ENCODE data around the gene CHST8.

Gene CHST8

DNA sequence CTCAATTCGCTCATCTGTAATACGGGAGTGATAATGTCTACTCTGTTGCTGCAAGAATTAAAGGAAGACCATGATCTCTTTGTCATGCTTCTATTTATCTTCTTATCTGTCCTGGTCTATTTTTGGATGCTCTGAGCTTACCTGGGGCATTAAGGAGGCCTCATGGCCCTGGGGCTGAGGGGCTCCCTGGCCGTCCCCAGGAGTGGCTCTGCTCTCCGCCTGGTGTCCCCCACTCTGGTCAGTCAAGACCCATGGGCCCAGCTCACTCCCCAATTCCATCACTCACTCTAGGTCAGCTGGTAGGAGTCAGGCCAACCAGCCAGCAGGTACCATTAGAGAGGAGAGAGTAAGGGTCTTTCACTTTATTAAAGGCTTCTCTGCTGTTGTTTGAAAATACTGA, 1.1 kb upstream of the CHST8 start:
- DNase-seq, result no peak

DNA sequence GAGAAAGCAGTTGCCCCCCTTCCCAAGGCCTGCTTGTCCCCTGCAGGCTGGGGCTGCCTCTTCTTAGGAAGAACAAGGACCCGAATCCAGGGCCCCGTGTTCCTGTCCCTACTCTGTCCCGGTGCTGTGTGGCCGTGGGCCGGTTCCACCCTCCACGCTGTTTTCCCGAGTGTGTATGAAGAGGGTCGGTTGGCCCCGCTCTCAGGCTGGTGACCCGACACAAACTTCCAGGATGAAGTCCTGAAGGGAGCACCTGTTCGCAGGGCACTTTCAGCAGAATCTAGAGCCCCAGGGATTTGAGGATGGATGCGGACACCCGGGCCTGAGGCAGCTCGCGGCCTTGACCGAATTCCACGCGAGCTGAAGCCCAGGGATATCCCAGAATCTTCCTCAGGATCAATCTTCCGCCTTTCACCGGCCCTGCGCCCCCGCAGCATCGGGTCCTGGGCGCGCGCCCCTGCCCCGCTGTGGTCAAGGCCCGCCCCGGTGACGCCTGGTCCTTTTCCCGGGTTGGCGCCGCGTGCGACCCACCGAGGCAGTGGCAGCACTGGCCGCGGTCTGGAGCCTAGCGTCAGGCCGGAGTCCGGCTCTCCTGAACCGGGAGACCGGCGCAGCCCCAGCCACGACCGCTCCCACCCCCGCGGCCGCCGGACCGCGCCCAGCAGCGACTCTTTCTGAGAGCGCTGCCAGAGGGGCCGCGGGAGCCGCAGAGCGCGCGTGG, 528 bp upstream of the CHST8 start:
- no peak for DNase-seq

DNA sequence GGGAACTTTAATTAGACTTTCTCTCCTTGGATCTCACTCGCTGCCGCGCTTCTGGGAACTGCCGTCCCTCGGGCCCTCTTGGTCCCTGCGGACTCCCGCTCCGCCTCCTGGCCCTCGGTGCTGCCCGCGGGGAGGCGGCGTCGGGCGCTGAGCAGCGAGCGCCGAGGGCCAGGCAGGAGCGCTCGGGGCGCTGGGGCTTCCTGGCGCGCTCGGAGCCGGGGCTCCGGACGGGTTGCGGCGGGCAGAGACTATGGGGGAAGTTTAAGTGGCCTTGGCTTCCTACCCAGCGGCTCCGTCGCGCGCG, 704 bp downstream of the CHST8 start:
- DNase-seq, result no peak

DNA sequence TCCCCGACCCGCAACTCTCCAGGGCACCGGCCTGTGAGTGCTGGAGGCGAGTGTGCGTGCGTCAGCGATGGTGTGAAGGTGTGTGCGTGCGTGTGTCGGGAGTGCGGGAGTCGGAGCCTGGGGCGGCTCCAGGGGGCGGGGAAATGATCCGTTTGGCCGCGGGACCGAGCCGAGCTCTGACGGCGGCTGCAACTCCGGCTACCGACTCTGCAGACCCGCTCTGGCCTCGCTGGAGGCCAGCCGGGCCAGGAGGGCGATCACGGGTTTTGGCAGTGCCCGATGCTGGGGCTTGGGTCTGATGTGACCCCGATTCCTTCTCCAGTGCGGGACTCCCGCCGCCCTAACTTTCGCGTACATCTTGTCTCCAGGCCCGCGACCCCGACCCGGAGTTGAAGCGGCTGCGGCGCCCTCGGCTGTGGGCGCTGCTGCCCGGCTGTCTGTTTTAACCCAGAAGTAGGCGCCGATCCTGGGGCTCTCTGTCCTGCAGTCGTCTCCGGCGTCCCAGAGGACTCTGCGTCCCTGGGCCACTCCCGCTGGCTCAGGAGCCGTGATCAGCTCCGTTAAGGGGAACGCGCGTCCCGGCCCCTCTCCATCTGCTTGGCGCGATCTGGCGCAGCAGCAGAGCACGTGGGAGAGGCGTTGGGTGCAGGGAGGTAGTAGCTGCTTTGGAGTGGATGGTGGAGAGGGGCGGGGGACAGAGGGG, 1.2 kb downstream of the CHST8 start:
- DNase-seq, result no peak

DNA sequence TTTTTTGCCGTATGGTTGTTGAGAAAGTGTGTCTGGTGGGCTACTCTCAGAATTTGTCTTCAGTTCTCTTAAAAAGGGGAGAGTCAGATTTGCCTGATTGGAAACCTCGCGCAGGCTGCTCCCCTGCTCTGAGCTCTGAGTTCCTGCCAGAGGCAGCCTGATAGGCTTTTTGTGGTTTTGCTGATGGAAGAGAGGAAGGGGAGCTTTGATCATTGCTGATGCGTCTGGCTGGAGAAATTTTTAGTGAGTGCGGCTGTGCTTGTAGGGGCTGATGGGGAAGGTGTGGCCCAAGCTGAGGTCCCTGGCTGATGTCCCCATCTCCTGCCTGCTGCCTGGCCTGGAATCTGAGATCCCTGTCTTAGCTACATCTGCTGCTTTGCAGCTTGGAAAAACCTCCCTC, 2.8 kb downstream of the CHST8 start:
- no peak for DNase-seq

DNA sequence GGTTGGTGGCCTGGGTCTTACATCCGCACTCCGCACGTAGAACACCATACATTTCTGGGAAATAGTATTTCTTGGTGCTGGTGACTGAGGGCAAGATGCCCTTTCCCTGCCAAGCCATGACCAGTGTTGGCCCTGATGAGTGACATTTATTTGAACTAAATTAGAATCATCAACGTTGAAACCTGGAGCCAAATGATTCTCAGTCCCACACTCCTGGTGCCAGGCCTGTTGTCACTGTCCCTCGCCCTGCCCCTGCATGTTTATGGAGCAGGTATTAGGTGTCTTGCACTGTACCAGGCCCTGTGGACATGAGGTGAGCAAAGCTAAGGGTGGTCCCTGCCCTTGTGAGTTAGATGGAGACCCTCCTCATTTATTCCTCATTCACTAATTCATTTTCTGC, 5.8 kb downstream of the CHST8 start:
- no peak for DNase-seq

DNA sequence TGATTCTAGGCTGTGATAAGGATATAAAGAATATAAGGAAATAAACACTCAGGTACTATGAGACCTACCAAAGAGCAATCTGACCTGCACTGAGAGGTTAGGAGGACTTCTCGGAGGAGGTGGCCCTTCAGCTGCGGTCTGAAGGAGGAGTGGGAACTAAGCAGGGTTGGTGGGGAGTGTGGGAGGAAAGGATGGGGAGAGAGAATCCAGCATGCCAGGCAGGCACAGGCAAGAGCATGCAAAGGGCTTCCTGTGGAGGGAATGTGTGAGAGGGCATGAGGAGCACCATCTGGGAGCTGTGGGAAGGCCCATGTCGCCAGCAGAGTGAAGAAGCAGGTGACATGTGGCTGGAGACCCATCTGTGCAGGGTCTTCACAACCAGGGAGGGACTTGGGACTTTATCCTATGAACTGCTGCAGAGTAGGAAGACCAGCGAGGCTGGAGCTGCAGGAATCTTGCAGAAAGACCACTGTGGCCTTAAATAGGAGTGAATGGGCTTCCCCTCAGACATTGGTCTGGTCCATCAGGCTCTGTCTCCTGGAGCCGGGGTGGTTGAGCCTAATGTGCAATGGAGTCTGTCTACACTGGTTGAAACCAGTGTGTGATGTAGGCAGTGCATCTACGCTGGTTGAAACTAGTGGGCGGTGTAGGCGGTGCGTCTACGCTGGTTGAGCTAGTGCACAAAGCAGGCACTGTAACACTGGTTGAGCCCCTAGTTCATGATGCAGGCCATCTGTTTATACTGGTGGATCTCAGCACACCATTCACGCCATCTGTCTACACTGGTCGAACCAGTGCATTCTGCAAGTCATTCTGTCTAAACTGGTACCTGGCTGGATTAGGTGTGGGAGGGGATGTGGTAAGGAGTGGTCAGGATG, 6.4 kb downstream of the CHST8 start:
- no peak for DNase-seq

DNA sequence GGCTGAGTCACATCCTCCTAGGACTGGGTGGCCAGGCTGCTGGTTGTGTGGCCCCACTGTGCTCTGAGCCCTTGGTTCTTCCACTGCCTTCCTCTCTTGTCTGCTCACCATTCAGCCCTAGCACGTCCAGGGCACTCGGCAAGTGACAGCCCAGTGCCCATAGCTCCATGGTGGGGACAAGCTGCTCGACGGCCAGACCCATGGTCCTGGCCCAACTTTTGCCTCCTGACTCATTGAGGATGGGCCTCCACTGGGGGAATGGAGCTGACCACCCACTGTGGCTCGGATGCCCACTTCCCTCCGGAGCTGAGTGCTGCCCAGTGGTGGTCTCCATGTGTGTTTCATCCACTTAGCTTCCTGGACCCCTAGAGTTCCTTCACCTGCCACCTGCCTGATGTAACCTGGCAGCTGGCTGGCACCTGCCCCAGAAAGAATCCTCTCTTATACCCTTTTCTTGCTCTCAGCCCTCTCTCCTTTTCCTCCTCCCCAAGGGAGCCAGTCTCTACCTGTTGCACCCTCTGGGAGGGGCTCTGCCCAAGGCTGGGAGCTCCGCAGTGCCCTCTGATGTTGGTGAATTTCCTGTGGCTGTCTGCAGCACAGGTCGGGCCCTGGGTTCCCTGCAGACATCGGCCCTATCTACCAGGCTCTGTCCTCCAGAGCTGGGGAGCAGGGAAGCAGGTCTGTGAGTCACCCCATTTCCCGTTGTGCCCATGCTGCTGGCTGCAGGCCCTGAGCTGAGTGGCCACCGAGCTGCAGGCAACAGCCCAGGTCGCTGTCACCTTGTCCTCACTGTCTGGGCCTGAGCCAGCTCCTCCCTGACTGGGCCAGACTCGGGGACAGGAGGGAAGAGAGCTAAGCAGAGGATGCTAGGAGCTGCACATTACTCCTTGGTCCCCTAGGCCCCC, 7.4 kb downstream of the CHST8 start:
- no peak for DNase-seq

DNA sequence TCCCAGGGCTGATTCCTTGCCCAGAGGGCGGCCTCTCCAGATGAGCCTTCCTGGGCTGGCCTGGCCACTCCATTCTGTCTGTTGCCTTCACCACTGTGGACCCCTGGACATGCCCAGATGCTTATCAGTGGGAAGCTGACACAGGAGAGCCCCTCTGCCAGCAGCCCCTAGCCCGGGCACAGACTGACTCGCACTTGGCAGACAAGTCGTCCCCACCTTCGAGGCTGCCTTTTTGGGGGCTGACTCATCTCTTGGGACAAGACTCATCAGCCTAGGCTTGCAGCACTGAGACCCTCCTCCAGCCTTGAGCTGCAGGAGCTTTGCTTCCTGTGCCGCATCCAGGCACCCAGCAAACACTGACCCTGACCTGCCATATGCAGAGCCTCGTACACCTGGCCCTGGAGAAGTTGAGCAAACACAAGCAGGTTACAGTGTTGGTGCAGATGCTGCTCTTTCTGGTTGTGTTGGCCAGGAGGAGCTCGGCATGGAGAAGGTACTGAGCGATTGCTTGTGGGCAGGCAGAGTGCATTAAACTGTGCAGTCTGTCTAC, 8.1 kb downstream of the CHST8 start:
- DNase-seq, result no peak

DNA sequence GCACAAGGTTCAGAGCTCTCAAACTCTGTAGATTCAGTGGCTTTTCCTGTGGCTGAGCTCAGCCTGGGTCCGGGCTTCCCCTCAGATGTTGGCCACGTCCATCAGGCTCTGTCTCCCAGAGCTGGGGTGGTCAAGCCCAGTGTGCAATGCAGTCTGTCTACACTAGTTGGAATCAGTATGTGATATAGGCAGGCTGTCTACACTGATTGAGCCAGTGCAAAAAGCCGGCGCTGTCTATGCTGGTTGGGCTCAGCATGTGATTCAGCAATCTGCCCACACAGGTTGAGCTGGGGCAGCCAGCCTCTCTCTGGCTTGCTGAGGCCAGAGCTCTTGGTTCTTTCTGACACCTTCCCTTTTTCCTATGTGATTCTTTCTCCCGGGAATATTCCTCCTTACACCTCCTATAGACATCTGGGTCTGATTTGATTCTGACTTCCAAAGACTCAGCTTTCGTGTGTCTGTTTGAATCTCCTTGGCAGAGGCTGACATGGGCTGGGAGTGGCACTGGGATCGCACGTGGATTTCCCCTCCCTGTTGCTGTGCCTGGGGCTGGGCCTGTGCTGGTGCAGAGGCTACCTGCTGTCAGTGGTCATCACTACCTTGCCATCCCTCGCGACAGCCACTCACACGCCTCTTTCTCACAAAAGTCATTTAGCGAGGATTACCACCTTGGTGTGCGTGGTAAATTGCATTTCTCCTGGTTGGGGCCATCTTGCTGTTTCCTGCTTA, 9.3 kb downstream of the CHST8 start:
- DNase-seq, result no peak

DNA sequence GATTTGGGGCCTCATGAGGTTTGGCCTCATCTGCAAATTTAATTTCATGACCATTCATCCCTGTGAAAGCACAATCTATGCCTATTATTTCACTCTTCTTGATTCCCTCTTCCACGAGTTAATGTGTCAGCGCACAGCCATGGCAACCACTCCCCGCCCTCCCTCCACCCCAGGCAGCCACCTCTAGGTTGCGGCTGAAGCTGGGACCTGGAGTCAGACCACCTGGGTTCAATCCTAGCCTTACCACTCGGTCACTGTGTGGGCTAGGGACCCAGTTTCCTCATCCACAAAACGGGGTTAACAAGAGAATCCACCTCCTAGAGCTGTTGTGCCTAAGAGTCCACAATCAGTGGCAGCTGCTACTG, 9.8 kb downstream of the CHST8 start:
- DNase-seq, result no peak

DNA sequence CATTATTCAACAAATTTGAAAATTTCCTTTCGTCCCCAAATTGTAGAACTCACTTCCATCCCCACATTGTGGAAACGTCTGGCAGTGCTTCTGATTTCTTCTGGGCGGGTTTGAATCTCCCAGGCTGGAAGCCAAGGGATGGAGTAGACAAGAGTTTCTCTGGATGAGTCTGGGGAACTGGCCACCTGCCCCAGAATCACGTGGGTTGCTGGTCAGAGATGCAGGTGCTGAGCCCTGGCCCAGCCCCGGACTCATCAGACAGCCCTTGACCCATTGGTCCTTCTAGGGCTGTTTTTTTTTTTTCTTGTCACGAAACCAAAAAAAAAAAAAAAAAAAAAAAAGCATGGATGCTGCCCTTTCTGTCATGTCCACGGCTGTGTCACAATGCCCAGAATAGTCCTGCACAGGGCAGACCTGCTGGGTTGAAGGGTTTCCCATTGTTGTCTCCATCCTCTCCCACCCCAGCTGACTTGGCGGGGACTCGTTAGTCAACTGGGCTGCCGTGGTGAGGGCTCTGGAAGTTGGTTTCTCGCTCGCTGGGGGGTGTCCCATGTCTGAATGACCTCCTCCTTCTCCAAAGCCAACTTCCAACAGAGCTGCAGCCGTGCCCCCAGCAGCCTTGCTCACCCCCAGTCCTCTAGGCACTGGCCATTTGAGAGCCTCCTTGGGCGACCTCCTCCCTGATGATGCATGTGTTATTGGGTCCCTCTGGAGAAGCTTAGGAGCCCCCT, 12.8 kb downstream of the CHST8 start:
- no peak for DNase-seq

DNA sequence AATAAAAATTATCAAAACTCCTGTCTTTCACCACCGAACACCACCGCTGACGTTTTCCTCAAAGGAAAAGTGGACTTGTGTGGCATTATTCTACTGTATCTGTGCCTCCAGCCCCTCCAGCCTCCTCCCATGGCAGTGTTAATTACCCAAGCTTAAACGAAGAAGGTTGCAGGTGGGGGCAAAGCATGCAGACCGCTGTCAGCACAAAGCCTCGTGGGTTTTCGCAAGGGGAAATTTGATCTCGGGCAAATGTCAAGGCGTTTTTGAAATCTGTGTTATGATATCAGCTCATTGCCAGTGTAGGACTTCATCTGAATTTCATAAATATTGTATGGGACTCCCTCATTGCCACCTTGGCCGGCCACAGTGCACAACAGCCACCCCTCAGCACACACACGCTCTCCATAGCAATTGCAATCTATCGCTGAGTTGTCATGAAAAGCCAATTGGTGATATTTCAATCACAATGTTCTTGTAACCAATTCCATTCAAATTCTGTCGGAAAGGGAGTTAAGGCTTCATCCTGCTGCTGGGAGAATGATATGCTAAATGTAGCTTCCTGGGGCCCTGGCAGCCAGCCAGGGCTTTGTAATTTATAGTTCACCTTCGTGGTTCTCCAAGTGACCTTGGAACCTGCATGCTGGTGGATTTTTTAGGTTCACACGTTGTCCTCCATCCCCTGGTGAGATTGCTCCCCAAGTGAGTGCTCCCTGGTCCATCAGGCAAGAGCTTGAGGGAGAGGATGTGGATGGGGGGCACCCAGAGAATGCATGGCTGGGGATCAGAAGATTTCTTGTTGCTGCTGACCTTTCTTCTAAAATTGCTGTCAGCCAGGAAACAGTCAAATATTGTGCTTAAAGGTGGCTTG, 16.6 kb downstream of the CHST8 start:
- no peak for DNase-seq

DNA sequence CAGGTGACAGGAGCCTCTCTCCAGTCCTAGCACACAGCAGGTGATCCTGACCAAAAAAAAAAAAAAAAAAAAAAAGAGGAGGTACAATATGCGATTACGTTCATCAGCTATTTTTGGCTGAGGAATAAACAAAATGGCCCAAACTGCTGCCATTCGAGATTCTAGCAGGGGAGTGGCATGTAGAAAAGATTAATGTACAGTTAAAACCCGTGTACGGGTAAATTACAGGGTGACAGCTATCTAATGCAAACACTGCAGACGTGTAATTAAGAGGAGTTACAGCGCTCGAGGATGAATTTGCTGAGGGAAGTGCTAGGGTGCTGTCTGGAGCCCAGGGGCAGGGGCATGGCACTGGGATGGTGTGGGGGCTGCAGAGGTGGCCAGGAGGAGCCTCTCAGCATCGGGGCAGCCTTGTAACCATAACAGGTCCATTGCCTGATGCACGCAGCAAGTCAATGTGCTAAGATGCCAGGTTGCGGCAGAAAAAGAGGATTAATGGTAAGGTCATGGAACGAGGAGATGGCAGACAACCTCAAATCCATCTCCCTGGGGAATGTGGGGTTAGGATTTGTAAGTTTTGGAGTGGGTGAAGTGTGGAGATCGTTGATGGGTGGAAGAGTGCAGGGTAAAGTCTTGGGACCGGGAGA, 17.4 kb downstream of the CHST8 start:
- peak; percentile 62 for DNase-seq

DNA sequence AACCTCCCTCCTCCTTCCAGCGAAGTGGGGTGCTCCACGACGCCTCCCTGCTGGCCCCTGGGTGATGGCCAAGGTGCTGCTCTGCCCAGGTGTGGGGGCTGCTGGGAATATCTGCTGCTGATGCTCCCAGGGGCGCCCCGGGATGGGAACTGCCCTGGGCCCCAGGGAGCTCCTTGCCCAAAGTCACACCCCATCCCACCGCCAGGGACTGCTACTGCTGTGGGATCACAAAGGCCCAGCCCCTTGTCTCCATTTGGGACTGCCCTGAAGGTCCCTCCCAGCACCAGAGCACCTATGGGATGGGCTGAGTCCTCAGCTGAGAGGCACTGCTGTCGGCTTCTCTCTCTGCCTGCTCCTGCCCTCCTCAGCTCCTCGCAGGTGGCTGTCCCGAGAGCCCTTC, 19.0 kb downstream of the CHST8 start:
- DNase-seq, result no peak

DNA sequence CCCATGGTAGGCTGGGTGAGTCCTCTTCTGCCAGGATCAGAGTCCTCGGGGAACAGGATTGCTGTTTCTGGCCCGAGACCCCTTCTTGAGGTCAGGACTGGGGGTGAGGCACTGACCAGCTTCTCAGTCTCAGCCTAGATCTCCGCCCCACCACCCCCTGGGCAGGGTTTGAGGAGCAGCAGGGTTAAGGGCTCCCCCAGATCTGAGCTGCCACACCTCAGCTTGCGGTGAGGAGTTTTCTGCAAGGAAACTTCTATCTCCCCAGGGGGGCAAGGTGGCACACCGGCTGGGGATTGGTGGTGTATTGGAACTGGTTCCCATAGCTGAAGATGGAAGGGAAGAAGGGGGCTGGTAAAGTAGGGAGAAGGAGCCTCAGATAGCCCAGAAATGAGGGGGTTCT, 19.5 kb downstream of the CHST8 start:
- no peak for DNase-seq

DNA sequence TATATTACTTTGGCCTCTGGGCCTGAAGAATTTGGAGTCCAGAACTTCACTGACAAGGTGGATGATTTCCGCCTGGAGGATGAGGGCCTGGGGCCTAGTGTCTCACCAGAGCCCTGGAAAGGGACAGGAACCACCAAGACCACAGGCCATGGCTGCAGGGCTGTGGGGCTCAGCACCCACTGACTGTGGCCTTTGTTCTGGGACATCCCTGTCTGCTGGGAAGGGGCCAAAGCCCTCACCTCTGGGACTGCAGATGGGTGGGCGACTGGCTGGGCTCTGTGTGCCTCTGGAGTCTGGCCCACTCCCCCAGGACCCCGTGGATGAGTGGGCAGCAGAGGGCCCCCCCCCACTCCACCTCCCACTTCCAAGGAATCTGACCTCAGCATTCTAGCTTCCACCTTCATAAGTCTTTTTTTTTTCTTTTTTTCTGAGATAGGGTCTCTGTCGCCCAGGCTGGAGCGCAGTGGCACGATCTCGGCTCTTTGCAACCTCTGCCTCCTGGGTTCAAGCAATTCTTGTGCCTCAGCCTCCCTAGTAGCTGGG, 20.3 kb downstream of the CHST8 start:
- no peak for DNase-seq

DNA sequence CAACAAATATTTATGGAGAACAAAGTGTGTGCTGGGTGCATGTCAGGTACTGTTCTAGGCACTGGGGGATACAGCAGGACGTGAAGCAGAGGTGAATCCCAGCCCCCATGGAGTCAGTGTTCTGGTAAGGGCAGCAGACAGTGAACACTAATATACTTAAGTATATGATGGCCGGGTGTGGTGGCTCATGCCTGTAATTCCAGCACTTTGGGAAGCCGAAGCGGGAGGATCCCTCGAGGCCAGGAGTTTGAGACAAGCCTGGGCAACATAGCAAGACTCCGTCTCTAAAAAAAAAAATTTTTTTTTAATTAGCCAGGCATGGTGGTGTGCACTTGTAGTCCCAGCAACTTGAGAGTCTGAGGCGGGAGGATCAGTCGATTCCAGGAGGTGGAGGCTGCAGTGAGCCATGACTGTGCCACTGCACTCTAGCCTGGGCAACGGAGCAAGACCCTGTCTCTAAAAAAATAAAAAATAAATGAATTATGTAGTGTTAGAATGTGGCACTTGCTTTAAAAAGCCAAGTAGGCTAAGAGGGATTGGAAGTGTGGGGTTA, 22.6 kb downstream of the CHST8 start:
- no peak for DNase-seq

DNA sequence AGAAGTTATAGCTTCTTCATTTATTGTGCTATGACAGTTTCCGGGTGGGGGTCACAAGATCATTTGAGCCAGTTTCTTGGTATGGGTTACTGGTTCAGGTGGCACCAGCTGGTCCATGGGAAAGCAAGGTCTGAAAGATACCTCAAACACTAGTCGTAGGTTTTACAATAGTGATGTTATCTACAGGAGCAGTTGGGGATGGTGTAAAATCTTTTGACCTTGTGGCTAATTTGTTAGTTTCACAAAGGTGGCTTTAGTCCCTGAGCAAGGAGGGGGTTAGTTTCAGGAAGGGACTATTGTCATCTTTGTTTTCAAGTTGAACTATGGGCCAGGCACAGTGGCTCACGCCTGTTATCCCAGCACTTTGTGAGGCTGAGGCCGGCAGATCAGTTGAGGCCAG, 24.6 kb downstream of the CHST8 start:
- no peak for DNase-seq

Data from NCI-H1436 treated with DMSO at 0.1 percent for 48 hours (cell line).